COR-L47 (cell line): ENCODE measurements around the gene ELMO3.

Experiments
- DNase-seq: peaks from one replicate; lab custom pipeline; 2025; lab: John Stamatoyannopoulos, UW

The ELMO3 gene

GRCh38 chr16:67198238-67198734 is 645 bp upstream of the ELMO3 start:
- DNase-seq = no peak

- no peak for DNase-seq
Measured at GRCh38 chr16:67199808-67200198, 872 bp downstream of the ELMO3 start.

GRCh38 chr16:67200491-67200890 is 1.6 kb downstream of the ELMO3 start:
- DNase-seq = no peak

GRCh38 chr16:67201411-67202345 is 2.7 kb downstream of the ELMO3 start:
- DNase-seq = no peak

GRCh38 chr16:67202426-67202825 is 3.5 kb downstream of the ELMO3 start:
- no peak for DNase-seq

GRCh38 chr16:67202956-67203493 is 4.1 kb downstream of the ELMO3 start:
- no peak for DNase-seq

- no peak for DNase-seq
Measured at GRCh38 chr16:67204076-67204475, 5.1 kb downstream of the ELMO3 start.

GRCh38 chr16:67206129-67206837 is 7.4 kb downstream of the ELMO3 start:
- DNase-seq = no peak

- DNase-seq = no peak
Measured at GRCh38 chr16:67206838-67207248, 7.9 kb downstream of the ELMO3 start.

- DNase-seq = no peak
Measured at GRCh38 chr16:67207249-67208091, 8.5 kb downstream of the ELMO3 start.

- no peak for DNase-seq
Measured at GRCh38 chr16:67208154-67208896, 9.4 kb downstream of the ELMO3 start.

GRCh38 chr16:67209565-67209964 is 10.6 kb downstream of the ELMO3 start:
- DNase-seq = no peak

- DNase-seq = no peak
Measured at GRCh38 chr16:67210069-67210937, 11.4 kb downstream of the ELMO3 start.

- no peak for DNase-seq
Measured at GRCh38 chr16:67211674-67212073, 12.7 kb downstream of the ELMO3 start.

GRCh38 chr16:67212766-67213165 is 13.8 kb downstream of the ELMO3 start:
- DNase-seq = no peak

- no peak for DNase-seq
Measured at GRCh38 chr16:67213197-67214019, 14.5 kb downstream of the ELMO3 start.

GRCh38 chr16:67215706-67216105 is 16.8 kb downstream of the ELMO3 start:
- DNase-seq = no peak

GRCh38 chr16:67216612-67217490 is 17.9 kb downstream of the ELMO3 start:
- no peak for DNase-seq
